Endothelial cell (in vitro differentiated cells): ENCODE results near the gene B4GALT1. TPM values are rescaled to one million over a fixed set of nuclear protein-coding genes. Genes with fewer than 3 reads are reported as not detected.

Experiments used
- DNase-seq: peaks from one replicate; pipeline ENCODE4 v3.0.0; 2021; ENCODE audit warnings: low spot score
- H3K27ac Mint-ChIP-seq: one replicate; pipeline ENCODE4 v1.8.0; 2021; ENCODE audit warnings: mixed read lengths, inconsistent platforms; ENCODE audit not compliant: unreplicated experiment
- H3K27me3 Mint-ChIP-seq: one replicate; pipeline ENCODE4 v1.8.0; 2021; ENCODE audit warnings: mild to moderate bottlenecking, moderate library complexity, mixed read lengths, inconsistent platforms; ENCODE audit not compliant: unreplicated experiment
- H3K36me3 Mint-ChIP-seq: one replicate; pipeline ENCODE4 v1.8.0; 2021; ENCODE audit warnings: mild to moderate bottlenecking, low read depth, mixed read lengths, inconsistent platforms; ENCODE audit not compliant: unreplicated experiment
- H3K4me1 Mint-ChIP-seq: one replicate; pipeline ENCODE4 v1.8.0; 2021; ENCODE audit warnings: mild to moderate bottlenecking, mixed read lengths, inconsistent platforms; ENCODE audit not compliant: unreplicated experiment
- H3K4me3 Mint-ChIP-seq: one replicate; pipeline ENCODE4 v1.8.0; 2021; ENCODE audit warnings: mild to moderate bottlenecking, mixed read lengths, inconsistent platforms; ENCODE audit not compliant: unreplicated experiment
- H3K9me3 Mint-ChIP-seq: one replicate; pipeline ENCODE4 v1.8.0; 2021; ENCODE audit warnings: mixed read lengths, inconsistent platforms; ENCODE audit not compliant: unreplicated experiment
- total RNA-seq: library from RNA; stranded (reverse); fragmentation: NEBNext Ultra II Directional; extraction: Animal tissue kit (Norgen Biotek cat#: 25700); gene quantifications from one replicate; pipeline ENCODE4 v1.2.1, GENCODE V29; 2021; ENCODE audit not compliant: unreplicated experiment
- TF ChIP-seq, protein P1 (sequence below): fragments of 200-600 bp; sonication (generic); IDR thresholded peaks from one replicate; pipeline ENCODE4 v1.5.0; 2021; ENCODE audit warnings: antibody characterized with exemption; ENCODE audit not compliant: unreplicated experiment

B4GALT1 gene
- total RNA-seq, 1 donor from 2014 or later, result 86.7 TPM

DNA sequence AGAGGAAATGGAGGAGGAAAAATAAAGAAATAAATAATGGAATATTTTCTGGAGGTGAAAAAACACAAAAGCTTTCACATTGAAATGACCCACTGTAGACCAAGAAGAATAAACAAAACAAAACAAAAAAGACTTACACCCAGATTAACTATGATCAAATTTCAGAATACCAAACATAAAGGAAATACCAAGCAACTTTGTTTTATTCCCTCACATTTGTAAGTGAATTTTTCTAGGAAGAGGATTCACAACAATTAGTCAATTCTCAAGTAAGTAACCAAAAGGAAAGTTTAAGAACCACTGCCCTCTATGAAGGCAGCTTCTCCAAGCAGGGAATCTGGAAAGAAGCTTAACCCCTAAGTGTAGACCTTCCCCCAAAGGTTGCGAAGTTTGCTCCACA, 29.6 kb upstream of the B4GALT1 start:
- DNase-seq, result no peak
- H3K36me3 Mint-ChIP-seq, result no peaks in the 10 kb centered on the region
- H3K27me3 Mint-ChIP-seq, result no peaks in the 10 kb centered on the region
- H3K9me3 Mint-ChIP-seq, result no peaks in the 10 kb centered on the region
- H3K4me1 Mint-ChIP-seq, result peaks cover 2% of the 10 kb centered on the region
- H3K27ac Mint-ChIP-seq, result no peak overlapping the region
- TF ChIP-seq, protein P1, sequence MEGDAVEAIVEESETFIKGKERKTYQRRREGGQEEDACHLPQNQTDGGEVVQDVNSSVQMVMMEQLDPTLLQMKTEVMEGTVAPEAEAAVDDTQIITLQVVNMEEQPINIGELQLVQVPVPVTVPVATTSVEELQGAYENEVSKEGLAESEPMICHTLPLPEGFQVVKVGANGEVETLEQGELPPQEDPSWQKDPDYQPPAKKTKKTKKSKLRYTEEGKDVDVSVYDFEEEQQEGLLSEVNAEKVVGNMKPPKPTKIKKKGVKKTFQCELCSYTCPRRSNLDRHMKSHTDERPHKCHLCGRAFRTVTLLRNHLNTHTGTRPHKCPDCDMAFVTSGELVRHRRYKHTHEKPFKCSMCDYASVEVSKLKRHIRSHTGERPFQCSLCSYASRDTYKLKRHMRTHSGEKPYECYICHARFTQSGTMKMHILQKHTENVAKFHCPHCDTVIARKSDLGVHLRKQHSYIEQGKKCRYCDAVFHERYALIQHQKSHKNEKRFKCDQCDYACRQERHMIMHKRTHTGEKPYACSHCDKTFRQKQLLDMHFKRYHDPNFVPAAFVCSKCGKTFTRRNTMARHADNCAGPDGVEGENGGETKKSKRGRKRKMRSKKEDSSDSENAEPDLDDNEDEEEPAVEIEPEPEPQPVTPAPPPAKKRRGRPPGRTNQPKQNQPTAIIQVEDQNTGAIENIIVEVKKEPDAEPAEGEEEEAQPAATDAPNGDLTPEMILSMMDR, result no peak
- no peak overlapping the region for H3K4me3 Mint-ChIP-seq

DNA sequence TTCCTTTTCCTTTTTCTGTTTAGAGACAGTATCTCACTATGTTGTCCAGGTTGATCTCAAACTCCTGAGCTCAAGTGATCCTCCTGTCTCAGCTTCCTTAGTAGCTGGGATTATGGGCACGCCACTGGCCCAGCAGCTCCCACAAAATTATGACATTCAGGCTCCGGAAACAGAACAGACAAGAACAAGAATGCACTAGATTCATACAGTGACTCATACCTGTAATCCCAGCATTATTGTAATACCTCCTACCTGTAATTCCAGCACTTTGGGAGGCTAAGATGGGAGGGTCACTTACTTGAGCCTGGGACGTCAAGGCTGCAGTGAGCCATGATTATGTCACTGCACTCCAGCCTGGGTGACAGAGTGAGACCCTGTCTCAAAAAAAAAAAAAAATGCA, 26.7 kb upstream of the B4GALT1 start:
- no peaks in the 10 kb centered on the region for H3K27me3 Mint-ChIP-seq
- H3K36me3 Mint-ChIP-seq, result no peaks in the 10 kb centered on the region
- no peak overlapping the region for H3K4me3 Mint-ChIP-seq
- H3K4me1 Mint-ChIP-seq, result peaks cover 2% of the 10 kb centered on the region
- DNase-seq, result no peak
- TF ChIP-seq, protein P1, result no peak
- H3K27ac Mint-ChIP-seq, result no peak overlapping the region
- no peaks in the 10 kb centered on the region for H3K9me3 Mint-ChIP-seq

DNA sequence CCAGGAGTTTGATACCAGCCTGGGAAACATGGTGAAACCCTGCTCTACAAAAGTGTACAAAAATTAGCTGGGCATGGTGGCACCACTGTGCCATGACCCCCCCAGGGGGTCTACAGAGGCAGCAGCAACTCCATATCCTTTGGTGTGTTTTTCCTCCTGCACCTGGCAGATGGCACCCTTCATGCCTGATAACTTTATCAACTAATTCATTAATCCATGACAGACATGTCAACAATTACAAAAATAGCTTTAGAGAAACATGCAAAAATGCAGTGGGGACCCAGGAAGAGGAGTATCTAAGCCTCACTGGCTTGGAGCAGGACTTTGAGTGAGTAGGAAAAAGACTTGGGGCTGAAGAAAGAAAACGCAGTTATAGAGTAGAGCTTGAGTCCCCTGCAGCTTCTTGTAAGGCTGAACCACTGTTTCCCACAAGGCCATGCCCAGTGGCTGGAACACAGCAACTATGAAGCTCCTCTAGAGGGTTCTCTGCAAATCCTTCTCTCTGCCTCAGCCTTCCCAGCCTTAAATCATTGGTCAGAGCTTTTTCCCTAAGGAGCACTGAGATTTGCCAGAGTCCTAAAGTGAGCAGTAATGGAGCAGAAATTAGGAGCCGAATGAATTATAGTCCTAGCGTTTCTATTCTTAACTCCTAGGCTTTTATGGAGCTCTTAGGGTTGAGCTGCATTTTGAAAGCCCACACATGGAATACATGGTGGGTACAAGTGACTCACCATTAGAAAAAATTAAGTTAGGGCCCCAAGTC, 25.5 kb upstream of the B4GALT1 start:
- H3K4me1 Mint-ChIP-seq, result no peaks in the 10 kb centered on the region
- no peak overlapping the region for H3K4me3 Mint-ChIP-seq
- H3K27me3 Mint-ChIP-seq, result peaks cover 3% of the 10 kb centered on the region
- H3K9me3 Mint-ChIP-seq, result no peaks in the 10 kb centered on the region
- H3K27ac Mint-ChIP-seq, result no peak overlapping the region
- no peak for DNase-seq
- TF ChIP-seq, protein P1, result no peak
- H3K36me3 Mint-ChIP-seq, result no peaks in the 10 kb centered on the region

DNA sequence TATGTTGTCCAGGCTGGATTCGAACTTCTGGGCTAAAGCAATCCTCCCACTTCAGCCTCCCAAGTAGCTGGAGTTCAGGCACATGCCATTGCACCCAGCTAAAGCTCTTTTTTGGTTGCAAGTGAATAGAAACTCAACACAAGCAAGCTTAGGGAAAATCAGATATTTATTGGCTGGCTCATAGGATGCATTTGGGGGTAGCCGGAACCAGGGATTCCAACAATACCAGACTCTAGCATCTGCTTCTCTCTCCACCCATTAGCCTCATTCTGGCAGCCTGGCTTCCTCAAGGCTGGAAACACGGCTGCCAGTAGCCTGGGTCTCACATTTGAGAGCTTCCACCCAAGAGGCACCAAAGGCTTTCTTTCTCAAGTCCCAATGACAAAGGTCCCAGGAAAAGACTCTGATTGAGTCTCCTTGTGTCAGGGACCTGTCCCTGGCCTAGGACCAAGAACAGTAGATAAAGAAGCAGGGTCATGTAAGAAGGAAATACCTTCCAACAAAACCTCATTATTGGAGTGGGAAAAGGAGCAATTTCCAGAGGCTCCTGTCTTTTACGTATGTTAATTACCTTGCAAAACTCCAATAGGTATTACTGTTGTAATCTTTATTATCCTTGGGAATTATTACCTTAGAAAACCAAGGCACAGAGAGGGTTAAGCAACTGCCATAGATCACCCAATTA, 23.0 kb upstream of the B4GALT1 start:
- Mint-ChIP-seq H3K4me3 (no peak overlapping the region), H3K27me3 (peaks cover 7% of the 10 kb centered on the region), H3K27ac (no peak overlapping the region), H3K4me1 (peaks cover 3% of the 10 kb centered on the region), H3K36me3 (no peaks in the 10 kb centered on the region), H3K9me3 (no peaks in the 10 kb centered on the region)
- TF ChIP-seq, protein P1, result no peak
- DNase-seq, result no peak

DNA sequence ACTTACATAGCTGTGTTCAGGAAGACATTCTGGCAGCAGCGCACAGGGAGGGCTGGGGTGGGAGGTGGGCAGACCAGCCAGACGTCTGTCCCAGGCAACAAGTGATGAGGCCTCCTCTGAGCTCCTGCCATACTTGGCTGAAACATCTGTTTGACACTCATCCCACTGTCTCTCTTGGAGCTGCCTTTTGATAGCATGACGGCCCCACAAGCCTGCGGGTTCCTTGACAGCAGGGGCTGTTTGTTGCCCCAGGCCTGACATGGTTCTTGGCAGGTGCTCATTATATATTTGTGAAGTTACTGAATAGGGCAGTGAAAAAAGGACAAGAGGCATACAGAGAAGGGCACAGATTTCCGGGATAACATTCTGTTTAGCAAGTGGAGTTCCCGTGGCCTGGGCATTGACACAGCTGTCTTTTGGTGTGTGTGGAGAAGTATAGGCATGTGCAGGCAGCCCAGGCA, 22.2 kb upstream of the B4GALT1 start:
- Mint-ChIP-seq H3K4me1 (peaks cover 3% of the 10 kb centered on the region), H3K4me3 (no peak overlapping the region), H3K36me3 (no peaks in the 10 kb centered on the region), H3K27ac (no peak overlapping the region), H3K27me3 (peaks cover 8% of the 10 kb centered on the region), H3K9me3 (no peaks in the 10 kb centered on the region)
- no peak for DNase-seq
- TF ChIP-seq, protein P1, result no peak
